COLO829 (cell line): Measurements from ENCODE around the gene KRTAP19-8.

Experiments used
- DNase-seq: peaks from one replicate; pipeline ENCODE4 v3.0.0; 2012; ENCODE audit warnings: low spot score

Gene KRTAP19-8, protein sequence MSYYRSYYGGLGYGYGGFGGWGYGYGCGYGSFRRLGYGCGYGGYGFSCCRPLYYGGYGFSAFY

GRCh38 chr21:31038376-31038775 is at the start of gene KRTAP19-8:
Gene KRTAP19-8 (minus strand): TSS chr21:31038476. CDS start chr21:31038443, 33 bp downstream.
- DNase-seq = no peak

DNA sequence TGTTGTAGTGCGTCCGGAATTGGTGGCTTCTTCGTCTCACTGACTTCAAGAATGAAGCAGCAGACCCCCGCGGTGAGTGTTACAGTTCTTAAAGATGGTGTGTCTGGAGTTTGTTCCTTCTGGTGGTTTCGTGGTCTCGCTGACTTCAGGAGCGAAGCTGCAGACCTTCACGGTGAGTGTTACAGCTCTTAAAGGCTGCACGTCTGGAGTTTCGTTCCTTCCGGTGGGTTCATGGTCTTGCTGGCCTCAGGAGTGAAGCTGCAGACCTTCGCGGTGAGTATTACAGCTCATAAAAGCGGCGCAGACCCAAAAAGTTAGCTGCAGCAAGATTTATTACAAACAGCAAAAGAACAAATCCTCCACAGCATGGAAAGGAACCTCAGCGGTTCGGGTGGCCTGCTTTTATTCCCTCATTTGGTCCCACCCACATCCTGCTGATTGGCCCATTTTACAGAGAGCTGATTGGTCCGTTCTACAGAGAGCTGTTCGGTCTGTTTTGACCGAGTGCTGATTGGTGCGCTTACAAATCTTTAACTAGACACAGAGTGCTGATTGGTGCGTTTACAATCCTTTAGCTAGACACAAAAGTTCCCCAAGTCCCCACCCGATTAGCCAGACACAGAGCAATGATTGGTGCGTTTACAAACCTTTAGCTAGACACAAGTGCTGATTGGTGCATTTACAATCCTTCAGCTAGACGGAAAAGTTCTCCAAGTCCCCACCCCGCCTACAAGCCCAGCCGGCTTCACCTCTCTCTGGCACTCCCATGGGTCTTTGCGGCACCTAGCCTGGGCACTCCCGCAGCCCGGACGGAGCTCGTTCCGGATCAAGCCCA is 49.6 kb upstream of the KRTAP19-8 start:
- DNase-seq = no peak

DNA sequence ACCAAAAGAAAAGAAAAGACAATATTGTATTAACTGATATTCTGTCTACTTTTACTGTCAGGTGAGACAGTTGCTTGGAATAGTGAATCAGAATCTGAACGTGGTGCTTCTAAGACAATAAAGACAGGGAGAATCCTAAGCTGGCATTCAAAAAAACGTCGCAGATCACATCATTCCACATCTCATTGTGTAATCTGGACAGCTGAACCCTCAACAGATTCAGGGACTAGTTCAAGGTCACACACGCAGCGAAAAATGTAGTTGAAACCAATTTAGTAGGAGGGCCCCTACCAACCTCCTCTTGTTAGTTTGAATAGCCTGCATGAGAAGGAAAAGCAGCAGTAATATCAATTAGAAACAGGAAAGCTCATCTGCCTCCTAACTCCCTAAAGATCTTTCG is 46.4 kb upstream of the KRTAP19-8 start:
- no peak for DNase-seq

DNA sequence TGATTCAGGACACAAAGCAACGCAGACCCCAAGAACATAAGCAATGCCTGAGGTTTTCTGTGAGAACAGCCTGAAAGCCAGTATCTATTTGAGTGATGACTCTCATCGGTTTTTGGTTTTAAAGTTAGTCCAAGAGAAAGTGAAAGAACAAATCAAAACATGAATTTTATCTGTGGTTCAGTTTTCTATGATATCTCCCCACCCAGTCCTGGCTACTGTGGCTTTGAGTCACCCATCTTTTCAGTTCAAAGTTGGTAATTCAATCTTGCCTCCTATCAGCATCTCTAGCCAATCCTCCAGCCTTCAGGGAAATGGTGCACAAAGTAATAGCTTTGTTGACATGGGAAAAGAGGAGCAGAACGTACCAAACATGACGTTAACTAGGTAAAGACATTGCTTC is 40.5 kb upstream of the KRTAP19-8 start:
- no peak for DNase-seq

GRCh38 chr21:31078216-31078615 is 39.9 kb upstream of the KRTAP19-8 start:
- no peak for DNase-seq

- no peak for DNase-seq
Measured at GRCh38 chr21:31075848-31076247, 37.6 kb upstream of the KRTAP19-8 start.

GRCh38 chr21:31072533-31072932 is 34.3 kb upstream of the KRTAP19-8 start:
- DNase-seq = no peak

DNA sequence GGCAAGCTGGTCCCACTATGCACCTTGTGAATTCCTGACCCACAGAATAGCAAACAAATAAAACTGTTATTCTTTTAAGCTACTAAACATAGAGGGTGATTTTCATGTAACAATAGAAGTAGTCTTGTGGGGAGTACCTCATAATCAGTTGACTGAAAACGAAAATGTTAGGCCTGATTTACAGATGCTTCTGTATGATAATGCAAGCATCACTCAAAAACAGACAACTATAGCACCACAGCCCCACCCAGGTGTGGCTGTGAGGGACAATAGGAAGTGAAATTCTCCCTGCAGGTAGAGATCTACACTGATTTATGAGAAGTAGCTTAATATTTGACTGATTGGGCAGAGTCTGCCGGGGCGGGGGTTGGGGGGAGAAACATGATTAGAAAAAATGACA is 26.5 kb upstream of the KRTAP19-8 start:
- no peak for DNase-seq

DNA sequence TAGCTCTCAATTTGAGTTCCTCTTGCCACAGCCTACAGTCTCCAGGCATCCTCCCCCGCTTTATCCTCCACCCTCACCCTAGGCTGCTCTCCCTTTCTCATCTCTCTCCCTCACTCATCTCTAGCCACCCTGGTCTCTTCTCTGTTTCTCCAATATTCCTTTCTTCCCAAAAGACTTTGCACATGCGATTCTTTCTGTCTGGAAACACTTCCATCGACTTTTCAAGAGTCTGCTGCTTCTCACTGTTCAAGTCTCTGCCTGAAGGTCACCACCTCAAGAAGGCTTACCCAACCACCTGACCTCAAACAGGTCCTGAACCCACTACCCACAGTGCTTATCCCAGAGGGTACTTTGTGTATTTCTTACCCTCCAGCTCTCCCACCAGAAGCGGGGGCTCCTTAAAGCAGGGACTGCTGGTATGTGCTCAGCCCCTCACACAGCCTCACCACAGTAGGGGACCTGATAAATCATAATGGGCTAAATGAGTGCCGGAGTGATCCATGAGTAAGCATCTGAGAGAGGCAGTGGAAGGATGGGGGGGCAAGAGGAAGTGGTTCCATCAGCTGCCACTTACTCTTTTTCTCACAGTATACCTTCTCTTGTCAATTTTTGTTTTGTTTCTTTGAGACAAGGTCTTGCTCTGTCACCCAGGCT is 14.3 kb upstream of the KRTAP19-8 start:
- no peak for DNase-seq

DNA sequence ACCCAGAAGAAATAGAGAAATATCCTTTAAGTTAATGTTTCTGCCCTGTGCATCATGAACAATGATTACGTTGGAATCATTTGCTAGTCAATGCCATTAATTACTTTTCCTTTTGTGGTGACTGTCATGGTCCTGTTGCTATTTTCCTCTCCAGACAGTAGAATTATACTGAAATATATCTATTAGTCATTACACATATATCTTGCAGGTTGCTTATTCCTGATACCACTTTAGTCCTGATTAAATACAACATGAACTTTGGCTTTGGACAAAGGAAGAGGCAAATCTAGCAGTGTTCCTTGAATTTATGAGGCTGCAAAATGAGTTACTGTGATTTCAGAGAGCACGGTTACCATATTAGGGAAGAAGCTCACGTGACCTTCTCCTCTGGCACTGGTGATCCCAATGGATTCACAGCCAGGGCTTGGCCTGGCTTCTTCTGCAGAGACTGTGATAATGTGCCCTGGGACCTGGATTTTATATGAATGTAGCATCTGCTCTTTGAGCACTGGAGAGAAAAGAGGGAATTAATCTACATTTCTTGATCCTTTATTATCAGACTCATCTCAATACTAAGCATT is 12.4 kb upstream of the KRTAP19-8 start:
- no peak for DNase-seq

DNA sequence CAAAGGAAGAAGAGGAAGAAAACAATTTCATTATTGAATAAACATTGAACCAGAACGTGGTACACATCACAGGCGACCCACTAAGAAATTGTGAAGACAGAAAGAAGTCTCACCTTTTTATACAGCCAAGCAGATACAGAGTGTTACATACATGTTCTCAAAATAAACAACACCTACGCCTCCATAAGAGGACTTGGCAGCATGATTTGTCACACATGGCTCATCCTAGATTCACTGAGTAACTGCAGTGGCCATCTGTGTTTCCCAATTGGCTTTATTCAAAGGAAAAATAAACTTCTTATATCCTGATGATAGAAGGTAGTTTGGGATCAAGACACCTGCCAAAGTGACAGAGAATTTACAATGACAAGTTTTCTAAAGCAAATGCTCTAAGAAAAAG is 7.6 kb upstream of the KRTAP19-8 start:
- no peak for DNase-seq

GRCh38 chr21:31043471-31043870 is 5.2 kb upstream of the KRTAP19-8 start:
- no peak for DNase-seq

GRCh38 chr21:31042080-31042464 is 3.8 kb upstream of the KRTAP19-8 start:
- DNase-seq = no peak

GRCh38 chr21:31041295-31042079 is 3.2 kb upstream of the KRTAP19-8 start:
- DNase-seq = no peak

GRCh38 chr21:31034378-31034777 is 3.9 kb downstream of the KRTAP19-8 start:
- no peak for DNase-seq

DNA sequence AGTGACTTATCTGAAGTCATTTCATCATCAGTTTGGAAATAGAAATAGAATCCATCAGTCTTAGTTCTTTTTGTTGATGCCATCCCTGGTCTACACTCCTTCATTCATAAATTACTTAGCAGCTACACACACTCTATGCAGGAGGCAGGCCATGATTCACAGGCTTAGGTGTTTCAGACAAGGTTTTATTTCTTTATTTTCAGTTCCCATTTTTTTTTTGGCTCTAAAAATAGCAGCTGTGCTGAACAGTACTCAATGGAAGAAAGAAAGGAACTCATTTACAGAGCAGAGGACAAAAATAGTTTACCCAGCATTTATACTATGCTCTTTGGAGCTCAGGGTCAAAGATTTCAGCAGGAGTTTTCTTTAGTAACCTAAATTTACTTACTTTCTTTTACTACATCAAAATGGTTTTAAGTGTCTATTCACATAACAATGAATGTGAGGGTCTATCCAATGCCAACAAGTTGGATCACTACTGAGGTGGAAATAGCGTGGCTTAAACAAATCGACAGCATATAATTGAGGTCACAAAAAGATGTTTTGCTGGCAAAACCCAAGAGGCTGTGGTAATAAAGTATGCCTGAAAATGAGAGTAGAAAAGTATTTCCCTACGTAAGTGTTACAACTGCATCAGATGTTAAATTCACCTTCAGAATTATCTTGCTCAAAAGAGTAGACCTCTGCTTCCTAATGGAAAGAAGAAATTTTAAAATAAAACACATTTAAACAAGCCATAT is 7.7 kb downstream of the KRTAP19-8 start:
- DNase-seq = no peak

- DNase-seq = no peak
Measured at GRCh38 chr21:31023680-31024079, 14.6 kb downstream of the KRTAP19-8 start.

- no peak for DNase-seq
Measured at GRCh38 chr21:31022306-31022705, 16.0 kb downstream of the KRTAP19-8 start.

GRCh38 chr21:31018232-31018631 is 20.0 kb downstream of the KRTAP19-8 start:
- no peak for DNase-seq

DNA sequence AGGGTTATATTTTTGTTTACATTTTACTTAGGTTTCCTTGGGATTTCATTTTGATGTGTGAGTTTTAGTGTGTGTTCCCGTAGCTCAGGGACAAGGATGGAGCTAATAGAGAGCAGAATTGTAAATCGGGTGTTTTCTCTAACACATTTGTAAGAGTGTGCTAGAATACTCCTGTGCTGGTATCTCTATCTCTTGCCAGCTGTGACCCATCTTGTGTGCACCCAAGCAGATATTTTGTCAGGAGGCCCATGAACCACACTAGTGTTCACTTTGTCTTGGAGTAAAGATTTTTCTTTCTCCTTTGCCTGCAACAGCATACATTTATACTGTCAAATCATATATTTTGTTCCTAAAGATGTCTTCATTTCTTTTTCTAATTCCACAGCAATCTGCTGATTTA is 23.4 kb downstream of the KRTAP19-8 start:
- DNase-seq = no peak
